Measurements from ENCODE around the gene BHLHE41.

The BHLHE41 gene

DNA sequence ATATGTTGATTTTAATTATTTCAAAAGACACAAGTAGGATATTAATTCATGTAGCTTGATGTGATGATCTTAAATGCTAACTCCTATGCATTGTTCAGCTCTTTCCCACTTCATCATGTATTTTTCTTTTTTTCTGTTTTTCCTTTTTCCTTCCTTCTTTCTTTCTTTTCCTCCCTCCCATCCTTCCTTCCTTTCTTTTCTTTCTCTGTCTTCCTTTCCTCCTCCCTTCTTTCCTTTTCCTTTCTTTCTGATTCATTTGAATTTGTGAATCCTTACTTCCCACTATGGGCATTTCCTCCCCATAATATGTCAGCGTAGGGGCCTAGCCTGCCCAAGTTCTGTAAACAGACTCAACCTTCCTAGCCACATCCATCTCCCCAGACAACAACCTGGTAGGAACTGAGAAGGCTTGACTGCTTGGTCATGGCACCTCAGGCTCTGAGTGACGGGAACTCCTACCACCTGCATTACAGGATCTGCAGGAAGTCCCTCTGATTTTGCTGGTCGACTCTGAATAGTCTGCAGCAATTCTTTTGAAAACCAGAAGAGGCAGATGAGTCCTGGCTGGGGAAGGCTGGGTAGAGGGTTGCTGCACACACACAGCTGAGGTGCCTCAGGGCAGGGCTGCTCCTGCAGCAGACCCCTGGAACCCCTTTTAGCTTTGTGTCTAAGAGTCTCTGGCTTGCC is 33.4 kb upstream of the BHLHE41 start:
- no peak for TF ChIP-seq ZFX (IDR thresholded peaks at IDR 0.05; ENCODE audit: borderline replicate concordance)
- TF ChIP-seq, protein P1, sequence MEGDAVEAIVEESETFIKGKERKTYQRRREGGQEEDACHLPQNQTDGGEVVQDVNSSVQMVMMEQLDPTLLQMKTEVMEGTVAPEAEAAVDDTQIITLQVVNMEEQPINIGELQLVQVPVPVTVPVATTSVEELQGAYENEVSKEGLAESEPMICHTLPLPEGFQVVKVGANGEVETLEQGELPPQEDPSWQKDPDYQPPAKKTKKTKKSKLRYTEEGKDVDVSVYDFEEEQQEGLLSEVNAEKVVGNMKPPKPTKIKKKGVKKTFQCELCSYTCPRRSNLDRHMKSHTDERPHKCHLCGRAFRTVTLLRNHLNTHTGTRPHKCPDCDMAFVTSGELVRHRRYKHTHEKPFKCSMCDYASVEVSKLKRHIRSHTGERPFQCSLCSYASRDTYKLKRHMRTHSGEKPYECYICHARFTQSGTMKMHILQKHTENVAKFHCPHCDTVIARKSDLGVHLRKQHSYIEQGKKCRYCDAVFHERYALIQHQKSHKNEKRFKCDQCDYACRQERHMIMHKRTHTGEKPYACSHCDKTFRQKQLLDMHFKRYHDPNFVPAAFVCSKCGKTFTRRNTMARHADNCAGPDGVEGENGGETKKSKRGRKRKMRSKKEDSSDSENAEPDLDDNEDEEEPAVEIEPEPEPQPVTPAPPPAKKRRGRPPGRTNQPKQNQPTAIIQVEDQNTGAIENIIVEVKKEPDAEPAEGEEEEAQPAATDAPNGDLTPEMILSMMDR (IDR thresholded peaks at IDR 0.05) = no peak
- no peak overlapping the region for H3K27ac ChIP-seq

DNA sequence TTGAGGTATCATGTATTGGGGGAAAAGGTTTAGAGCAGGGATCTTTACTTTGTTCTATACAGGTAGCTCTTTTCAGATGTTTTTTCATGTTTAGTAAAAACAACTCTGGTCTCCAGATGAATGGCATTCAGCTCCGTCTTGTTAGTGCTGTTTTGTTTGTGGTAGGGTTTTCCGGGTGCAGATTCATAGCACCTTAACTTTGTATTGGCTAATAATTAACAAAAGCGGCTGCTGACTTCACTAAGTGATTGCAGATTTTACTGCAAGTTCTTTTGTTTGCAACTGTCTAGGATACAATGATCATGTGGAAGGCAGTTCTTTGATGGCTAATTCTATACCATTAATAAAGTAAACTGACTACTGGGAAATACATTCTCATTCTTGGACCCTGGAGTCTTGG is 32.2 kb upstream of the BHLHE41 start:
- H3K27ac ChIP-seq = no peak overlapping the region
- no peak for TF ChIP-seq ZFX (IDR thresholded peaks at IDR 0.05; ENCODE audit: borderline replicate concordance)
- TF ChIP-seq, protein P1 (IDR thresholded peaks at IDR 0.05) = no peak

DNA sequence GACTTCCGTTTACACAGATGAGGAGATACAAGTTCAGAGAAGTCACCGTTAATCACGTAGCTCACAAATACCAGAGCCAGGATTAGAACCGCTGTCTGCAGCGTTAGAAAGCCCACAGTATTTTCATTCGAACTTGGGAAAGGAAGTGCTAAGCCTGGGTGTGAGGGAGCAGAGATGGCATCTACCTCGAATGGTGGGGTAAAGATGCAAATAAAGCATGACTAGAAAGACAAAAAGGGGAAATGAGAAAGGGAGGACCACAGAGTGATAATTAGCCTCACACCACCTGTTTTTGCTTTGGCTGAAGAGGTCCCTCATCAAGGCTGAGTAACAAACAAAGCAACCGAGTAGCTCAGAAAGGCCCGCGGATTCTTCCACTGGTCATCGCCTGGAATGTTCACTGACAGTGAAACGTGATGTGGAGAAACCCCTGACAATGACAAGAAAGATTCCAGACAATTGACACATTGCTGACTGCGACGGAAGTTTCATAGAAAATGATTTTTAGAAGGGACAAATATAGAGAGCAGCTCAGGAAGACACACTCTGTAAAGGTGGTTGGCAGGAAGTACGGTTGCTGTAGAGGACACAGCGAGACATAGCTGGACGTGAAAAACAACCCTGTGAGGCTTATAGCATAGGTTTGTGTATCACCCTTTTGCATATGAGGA is 31.5 kb upstream of the BHLHE41 start:
- H3K27ac ChIP-seq = no peak overlapping the region
- no peak for TF ChIP-seq ZFX (IDR thresholded peaks at IDR 0.05; ENCODE audit: borderline replicate concordance)
- TF ChIP-seq, protein P1 (IDR thresholded peaks at IDR 0.05) = no peak

DNA sequence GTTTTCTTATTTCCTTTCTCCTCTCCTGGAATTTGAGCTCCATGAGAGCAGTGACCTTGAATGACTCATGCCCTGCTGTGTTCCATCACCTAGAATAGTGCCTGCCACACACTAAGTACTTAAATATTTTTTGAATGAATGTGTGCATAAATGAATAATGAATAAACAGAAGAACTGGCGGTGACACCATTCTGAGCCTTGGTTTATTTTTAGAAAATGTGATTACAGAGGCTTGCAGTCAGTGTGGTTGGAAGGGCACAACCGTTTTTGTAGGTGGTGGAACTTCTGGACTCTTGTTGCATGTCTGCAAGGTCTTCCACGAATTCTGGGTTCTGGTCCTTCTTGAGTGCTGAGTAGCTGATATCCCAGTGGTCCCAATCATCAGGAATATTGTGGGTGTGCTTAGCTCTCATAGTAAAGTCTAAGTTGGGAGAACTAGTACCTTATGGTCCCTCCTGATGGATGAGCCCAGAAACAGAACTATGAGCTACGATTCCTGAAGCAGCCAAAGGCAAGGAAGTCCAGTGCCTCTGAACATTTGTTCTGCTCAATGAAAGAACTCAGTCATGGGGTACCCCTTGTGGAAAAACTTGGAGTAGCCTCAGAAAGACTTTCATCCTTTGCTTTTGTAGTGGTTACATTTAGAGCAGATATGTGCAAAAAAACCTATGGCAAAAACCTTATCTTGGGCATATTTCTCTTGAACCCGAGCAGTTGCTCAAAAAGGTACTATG is 28.8 kb upstream of the BHLHE41 start:
- no peak overlapping the region for H3K27ac ChIP-seq
- no peak for TF ChIP-seq ZFX (IDR thresholded peaks at IDR 0.05; ENCODE audit: borderline replicate concordance)
- TF ChIP-seq, protein P1 (IDR thresholded peaks at IDR 0.05) = no peak

DNA sequence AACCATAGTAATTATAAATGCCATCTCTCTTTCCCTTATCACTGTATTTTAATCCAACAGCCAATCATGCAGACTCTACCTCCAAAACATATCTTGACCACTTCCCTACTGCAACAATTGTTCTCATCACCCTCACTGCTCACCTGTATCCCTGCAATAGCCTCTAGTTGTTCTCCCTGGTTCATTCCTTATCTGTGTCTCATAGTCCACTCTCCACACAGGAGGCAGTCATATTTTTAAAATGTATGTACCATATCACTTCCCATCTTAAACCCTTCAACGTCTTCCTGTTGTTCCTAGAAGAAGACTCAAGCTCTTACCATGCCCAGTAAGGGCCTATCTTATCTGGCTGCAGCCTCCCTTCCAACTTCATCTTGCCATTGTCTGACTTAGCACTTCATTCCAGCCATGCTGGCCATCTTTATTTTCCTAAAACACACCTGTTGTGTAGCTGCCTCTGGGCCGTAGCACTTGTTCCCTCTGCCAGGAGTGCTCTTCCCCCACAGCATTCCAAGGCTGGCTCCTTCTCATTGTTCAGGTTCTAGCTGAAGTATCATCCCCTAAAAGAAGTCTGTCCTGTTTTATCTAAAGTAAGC is 27.8 kb upstream of the BHLHE41 start:
- no peak overlapping the region for H3K27ac ChIP-seq

DNA sequence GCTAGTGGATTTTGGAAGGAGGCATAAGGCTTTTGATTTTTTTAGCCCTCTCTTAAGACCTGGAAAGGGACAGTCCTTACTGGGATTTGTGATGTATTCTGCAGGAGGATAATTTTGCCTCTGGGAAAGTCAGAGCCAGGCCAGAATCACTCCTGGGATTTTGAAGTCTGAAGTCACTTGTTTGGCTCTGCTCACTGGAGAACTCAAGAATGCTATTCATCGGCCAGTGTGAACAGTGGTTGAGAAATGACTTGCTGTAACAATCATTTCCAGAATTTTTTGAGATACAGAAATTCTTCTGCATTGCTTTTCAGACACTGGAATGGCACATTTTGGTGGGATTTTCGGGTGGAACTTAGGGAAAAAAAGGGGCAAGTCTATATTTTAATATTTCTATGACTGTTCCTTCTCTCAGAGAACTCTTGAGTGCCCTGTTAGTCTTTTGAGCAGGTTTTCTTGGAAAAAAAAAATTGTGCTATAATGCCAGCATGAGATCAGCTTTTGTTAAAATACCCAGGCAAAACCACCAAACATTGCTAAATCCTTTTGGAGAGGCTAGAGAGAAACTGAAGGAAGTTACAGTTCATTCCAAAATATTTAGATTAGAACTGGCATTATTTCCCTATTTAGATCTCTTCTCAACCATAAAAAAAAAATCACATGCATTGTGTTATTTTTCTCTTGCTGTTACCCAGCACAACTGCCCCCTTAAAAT is 26.1 kb upstream of the BHLHE41 start:
- TF ChIP-seq ZFX (IDR thresholded peaks at IDR 0.05; ENCODE audit: borderline replicate concordance) = no peak
- TF ChIP-seq, protein P1 (IDR thresholded peaks at IDR 0.05) = no peak
- no peak overlapping the region for H3K27ac ChIP-seq

More for the DNA sequence above, 27.8 kb upstream of the BHLHE41 start:
- TF ChIP-seq, protein P1 (IDR thresholded peaks at IDR 0.05) = no peak
- TF ChIP-seq ZFX (IDR thresholded peaks at IDR 0.05; ENCODE audit: borderline replicate concordance) = no peak
